HUES48 (cell line): ENCODE results near the gene P2RY11.

Source experiments
- H3K27ac ChIP-seq: one replicate; pipeline ENCODE4 v1.7.0; 2013; ENCODE audit warnings: low read depth, low read length, inconsistent platforms
- H3K27me3 ChIP-seq: 2 replicates; pipeline ENCODE4 v1.6.1; 2013; ENCODE audit warnings: mild to moderate bottlenecking, low read length; ENCODE audit not compliant: control insufficient read depth, insufficient read depth
- H3K36me3 ChIP-seq: 2 replicates; pipeline ENCODE4 v1.6.1; 2013; ENCODE audit warnings: low read length; ENCODE audit not compliant: control insufficient read depth, insufficient read depth
- H3K4me1 ChIP-seq: 2 replicates; pipeline ENCODE4 v1.6.1; 2013; ENCODE audit warnings: mild to moderate bottlenecking, low read length; ENCODE audit not compliant: control insufficient read depth, insufficient read depth
- H3K4me3 ChIP-seq: 2 replicates; pipeline ENCODE4 v1.5.1; 2013; ENCODE audit warnings: mild to moderate bottlenecking, low read depth, low read length
- H3K9ac ChIP-seq: 2 replicates; pipeline ENCODE4 v1.6.1; 2013; ENCODE audit warnings: mild to moderate bottlenecking, low read depth, low read length, moderate library complexity
- H3K9me3 ChIP-seq: 2 replicates; pipeline ENCODE4 v1.6.1; 2013; ENCODE audit warnings: low read length; ENCODE audit not compliant: control insufficient read depth, insufficient read depth

P2RY11 gene, protein sequence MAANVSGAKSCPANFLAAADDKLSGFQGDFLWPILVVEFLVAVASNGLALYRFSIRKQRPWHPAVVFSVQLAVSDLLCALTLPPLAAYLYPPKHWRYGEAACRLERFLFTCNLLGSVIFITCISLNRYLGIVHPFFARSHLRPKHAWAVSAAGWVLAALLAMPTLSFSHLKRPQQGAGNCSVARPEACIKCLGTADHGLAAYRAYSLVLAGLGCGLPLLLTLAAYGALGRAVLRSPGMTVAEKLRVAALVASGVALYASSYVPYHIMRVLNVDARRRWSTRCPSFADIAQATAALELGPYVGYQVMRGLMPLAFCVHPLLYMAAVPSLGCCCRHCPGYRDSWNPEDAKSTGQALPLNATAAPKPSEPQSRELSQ

DNA sequence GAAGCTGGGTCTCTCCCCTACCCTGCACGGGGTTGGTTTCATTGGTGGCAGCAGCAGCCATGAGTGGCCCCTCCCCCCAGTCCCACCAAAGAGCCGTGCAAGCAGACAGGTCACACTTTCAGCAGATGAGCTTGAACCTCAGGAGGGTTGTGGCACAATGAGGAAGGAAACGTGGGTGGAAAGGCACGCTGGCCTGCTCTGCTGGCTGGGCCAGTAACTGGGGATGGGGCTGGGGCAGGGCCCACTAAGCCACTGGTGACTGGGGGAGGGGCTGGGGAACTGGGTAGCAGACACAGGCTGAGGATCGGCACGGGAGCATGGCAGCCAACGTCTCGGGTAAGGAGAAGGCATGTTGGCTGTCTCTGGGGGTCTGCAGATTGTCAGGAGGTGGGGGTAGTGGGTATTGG, at the start of gene P2RY11:
Gene P2RY11, plus strand, starts transcription at position 289 of the 407 bp plus-strand sequence. Its CDS starts 29 bp downstream, at position 318.
- Histone ChIP-seq H3K4me3 (no peak within 1 kb of the TSS), H3K27ac (peak within 1 kb of the TSS; percentile 26), H3K9me3 (no peaks in the 10 kb centered on the region), H3K36me3 (peaks cover 64% of the 10 kb centered on the region), H3K27me3 (no peaks in the 10 kb centered on the region), H3K4me1 (no peaks in the 10 kb centered on the region; the same call in 1 of the 2 replicates), H3K9ac (no peak within 1 kb of the TSS)

DNA sequence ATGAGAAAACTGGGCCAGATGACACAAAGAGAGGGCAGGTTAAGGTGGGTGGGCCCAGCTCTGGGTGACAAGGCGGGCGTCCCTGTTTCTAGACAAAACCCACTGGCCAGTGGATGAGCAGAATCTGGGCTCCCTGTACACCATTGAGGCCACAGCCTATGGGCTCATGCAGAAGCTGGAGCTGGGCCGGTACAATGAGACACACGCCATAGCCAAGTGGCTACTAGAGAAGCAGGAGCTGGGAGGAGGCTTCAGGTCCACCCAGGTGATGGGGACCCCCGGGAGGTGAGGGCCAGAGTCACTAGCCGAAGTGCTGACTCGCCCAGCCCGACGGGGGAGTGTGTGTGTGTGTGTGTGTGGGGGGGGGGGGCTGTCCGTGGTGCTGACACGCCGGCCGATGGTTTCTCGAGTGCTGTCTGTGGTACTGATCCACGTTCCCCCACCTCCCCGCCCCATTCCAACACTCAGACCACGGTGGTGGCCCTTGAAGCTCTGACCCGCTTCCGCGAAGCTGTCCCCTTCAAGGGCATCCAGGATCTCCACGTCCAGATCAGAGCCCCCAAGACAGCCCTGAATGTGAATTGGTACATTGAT, 49.7 kb upstream of the P2RY11 start:
- Histone ChIP-seq H3K27me3 (no peaks in the 10 kb centered on the region), H3K9me3 (no peaks in the 10 kb centered on the region), H3K4me3 (no peak overlapping the region), H3K36me3 (no peaks in the 10 kb centered on the region), H3K27ac (no peak overlapping the region), H3K9ac (no peak overlapping the region), H3K4me1 (no peaks in the 10 kb centered on the region)

DNA sequence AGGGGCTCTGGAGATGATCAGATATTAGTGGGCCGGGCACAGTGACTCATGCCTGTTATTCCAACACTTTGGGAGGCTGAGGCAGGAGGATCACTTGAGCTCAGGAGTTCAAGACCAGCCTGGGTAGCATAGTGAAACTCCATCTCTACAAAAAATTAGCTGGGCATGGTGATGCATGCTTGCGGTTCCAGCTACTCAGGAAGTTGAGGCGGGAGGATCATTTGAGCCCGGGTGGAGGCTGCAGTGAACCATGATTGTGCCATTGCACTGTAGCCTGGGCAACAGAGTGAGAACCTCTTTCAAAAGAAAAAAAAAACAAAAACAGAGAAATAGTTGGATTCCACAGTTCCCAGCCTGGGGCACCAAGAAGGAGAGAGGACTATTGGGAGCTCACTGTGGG, 43.3 kb upstream of the P2RY11 start:
- H3K9me3 ChIP-seq, result no peaks in the 10 kb centered on the region
- no peaks in the 10 kb centered on the region for H3K27me3 ChIP-seq
- no peaks in the 10 kb centered on the region for H3K36me3 ChIP-seq
- no peak overlapping the region for H3K27ac ChIP-seq
- H3K9ac ChIP-seq, result no peak overlapping the region
- H3K4me3 ChIP-seq, result no peak overlapping the region
- no peaks in the 10 kb centered on the region for H3K4me1 ChIP-seq

DNA sequence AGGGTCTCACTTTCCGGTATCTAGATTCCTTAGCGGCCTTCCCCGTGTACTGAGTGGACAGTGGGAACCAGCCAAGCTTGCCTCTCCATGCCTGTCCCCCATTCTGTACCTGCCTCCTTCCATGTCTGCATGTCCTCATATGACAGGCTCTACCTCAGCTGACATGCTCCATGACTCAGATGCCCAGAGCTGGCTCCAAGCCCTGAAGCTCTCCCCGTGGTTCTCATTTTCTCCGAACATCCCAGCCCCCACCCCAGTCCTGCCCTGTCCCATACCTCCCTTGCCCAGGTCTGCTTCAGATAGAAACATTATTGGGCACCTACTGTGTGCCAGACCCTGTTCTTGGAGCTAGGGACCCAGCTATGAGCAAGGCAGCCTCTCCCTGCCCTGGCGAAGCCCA, 42.4 kb upstream of the P2RY11 start:
- Histone ChIP-seq H3K4me3 (no peak overlapping the region), H3K9me3 (peaks cover 5% of the 10 kb centered on the region), H3K27me3 (no peaks in the 10 kb centered on the region), H3K27ac (no peak overlapping the region), H3K36me3 (no peaks in the 10 kb centered on the region), H3K4me1 (no peaks in the 10 kb centered on the region), H3K9ac (no peak overlapping the region)

DNA sequence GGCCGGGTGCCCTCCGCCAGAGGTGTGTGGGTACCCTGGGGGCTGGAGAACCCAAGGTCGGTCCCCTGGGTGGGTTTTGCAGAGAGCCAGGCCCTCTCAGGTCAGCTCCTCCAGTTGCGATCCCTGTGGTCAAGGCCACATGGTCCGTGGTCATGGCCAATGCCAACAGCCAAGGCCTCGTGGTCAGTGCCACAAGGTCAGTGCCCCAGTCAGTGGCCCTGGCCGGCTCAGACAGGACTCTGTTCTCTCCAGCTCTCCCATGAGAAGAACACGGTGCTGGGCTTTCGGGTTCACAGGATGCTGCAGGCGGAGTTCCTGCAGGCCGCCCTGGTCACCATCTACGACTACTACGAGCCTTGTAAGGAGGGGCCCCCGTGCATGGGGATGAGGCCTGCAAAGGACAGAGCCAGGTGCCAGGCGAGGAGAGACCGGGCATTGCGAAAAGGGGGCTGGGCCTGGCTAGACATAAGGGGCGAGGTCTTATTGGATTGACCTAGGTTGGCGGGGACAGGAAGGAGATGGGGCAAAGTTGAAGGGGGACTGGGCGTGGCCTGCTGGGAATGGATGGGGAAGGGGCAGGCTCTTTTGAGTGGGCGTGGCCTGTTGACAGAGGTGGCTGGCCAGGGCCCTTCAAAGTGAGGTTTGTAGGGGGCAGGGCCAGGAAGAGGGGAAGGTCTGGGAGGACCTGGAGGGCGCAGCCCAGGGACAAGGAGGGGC, 40.6 kb upstream of the P2RY11 start:
- peaks cover 9% of the 10 kb centered on the region for H3K9me3 ChIP-seq
- H3K27me3 ChIP-seq, result no peaks in the 10 kb centered on the region
- H3K4me1 ChIP-seq, result no peaks in the 10 kb centered on the region
- no peak overlapping the region for H3K9ac ChIP-seq
- no peak overlapping the region for H3K27ac ChIP-seq
- H3K36me3 ChIP-seq, result no peaks in the 10 kb centered on the region
- H3K4me3 ChIP-seq, result no peak overlapping the region

DNA sequence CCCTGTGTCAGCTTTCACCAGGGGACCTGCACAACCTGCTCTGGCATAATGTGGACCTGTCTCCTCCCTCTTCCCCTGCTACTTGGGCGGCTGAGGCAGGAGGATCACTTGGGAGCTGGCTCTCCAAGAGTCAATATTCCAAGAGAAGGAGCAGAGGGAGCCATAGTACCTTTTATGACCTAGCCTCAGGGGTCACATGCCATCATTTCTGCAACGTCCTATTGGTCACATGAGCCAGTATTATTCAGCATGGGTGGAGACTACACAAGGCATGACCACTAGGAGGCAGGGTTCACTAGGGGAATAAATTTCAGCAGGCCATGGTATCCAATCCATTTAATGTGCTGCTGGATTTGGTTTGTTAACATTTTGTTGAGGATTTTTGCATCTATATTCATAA, 37.3 kb upstream of the P2RY11 start:
- H3K9ac ChIP-seq, result no peak overlapping the region

DNA sequence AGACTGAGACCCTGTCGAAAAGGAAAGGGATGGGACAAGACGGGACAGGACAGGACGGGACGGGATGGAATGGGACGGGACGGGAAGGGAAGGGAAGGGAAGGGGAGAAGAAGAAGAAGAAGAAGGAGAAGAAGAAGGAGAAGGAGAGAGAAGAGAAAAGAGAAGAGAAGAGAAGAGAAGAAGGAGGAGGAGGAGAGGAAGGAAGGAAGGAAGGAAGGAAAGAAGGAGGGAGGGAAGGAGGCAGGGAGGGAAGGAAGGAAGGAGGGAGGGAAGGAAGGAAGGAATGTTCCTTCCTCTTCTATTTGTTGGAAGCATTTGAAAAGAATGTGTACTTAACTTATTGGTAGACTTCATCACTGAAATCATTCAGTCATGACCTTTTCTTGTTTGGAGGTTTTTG, 35.0 kb upstream of the P2RY11 start:
- Histone ChIP-seq H3K9ac (no peak overlapping the region), H3K4me3 (no peak overlapping the region), H3K27ac (no peak overlapping the region), H3K27me3 (no peaks in the 10 kb centered on the region), H3K9me3 (peaks cover 9% of the 10 kb centered on the region), H3K36me3 (no peaks in the 10 kb centered on the region), H3K4me1 (no peaks in the 10 kb centered on the region)

More for the DNA sequence above, 37.3 kb upstream of the P2RY11 start:
- Histone ChIP-seq H3K4me1 (no peaks in the 10 kb centered on the region), H3K9me3 (peaks cover 9% of the 10 kb centered on the region), H3K27me3 (no peaks in the 10 kb centered on the region), H3K4me3 (no peak overlapping the region), H3K27ac (no peak overlapping the region), H3K36me3 (no peaks in the 10 kb centered on the region)

DNA sequence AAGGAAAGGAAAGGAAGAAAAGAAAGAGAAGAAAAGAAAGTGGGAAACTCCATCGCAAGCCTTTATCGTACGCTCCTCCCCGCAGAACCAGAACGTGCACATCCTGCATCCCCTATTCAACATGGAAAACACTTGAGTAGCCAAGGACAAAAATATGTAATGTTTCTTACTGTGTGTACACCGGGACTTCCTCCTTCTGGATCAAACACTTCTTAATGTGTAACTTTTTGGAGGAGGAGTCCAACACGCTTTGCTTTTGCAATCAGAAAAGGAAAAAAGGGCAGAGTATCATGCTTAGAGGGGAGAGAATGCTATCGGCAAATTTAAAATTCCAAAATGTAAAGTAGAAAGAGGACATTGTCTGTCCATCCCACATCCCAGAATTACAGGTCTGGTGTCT, 33.2 kb upstream of the P2RY11 start:
- Histone ChIP-seq H3K9ac (no peak overlapping the region), H3K4me1 (no peaks in the 10 kb centered on the region), H3K9me3 (peaks cover 9% of the 10 kb centered on the region), H3K27me3 (no peaks in the 10 kb centered on the region), H3K4me3 (no peak overlapping the region), H3K36me3 (no peaks in the 10 kb centered on the region), H3K27ac (no peak overlapping the region)

DNA sequence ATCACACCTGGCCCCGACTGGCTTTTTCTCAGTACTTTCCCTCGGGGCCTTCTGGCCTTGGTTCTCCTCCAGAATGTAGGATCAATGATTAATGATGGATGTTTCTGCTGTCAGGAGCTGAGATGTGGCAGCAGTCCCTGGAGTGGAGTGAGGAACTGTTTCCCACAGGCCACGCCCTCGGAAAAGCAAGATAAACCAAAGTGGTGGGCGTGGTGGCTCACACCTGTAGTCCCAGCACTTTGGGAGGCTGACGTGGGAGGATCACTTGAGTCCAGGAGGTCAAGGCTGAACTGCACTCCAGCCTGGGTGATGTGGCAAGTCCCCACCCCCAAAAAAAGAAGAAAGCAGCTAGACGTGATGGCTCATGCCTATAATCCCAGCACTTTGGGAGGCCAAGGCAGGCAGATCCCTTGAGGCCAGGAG, 32.5 kb upstream of the P2RY11 start:
- Histone ChIP-seq H3K9ac (no peak overlapping the region), H3K27me3 (no peaks in the 10 kb centered on the region), H3K4me3 (no peak overlapping the region), H3K36me3 (no peaks in the 10 kb centered on the region), H3K27ac (no peak overlapping the region), H3K9me3 (peaks cover 4% of the 10 kb centered on the region; the same call in 1 of the 2 replicates), H3K4me1 (no peaks in the 10 kb centered on the region)

DNA sequence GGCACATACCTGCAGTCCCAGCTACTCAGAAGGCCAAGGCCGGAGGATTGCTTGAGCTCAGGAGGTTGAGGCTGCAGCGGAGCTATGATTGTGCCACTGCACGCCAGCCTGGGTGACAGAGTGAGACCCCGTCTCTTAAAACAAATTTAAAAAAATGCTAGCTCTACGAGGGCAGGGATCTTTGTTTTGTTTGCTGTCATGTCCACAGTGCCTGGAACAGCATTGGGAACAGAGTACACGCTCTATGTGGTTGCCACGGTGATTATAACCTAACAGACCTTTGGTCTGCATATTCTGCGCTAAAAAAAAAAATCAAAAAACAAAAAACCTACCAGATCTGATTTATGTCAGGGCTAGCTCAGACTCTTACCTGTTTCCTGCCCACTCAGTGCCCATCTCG, 27.6 kb upstream of the P2RY11 start:
- Histone ChIP-seq H3K4me1 (peaks cover 3% of the 10 kb centered on the region; the same call in 1 of the 2 replicates), H3K27me3 (no peaks in the 10 kb centered on the region), H3K9me3 (no peaks in the 10 kb centered on the region), H3K4me3 (no peak overlapping the region), H3K9ac (no peak overlapping the region), H3K27ac (no peak overlapping the region), H3K36me3 (no peaks in the 10 kb centered on the region)

DNA sequence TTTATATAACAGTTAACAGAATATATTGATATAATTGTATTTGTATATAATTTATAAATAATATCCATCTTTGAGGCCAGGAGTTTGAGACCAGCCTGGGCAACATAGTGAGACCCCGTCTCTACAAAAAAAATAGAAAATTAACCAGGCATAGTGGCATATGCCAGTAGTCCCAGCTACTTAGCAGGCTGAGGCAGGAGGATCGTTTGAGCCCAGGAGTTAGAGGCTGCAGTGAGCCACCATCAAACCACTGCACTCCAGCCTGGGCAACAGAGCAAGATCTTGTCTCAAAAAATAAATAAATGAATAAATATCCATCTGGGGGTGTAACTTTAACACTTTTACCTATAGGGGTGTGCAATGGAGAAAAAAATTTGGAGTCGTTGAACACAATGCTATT, 26.7 kb upstream of the P2RY11 start:
- Histone ChIP-seq H3K4me1 (peaks cover 3% of the 10 kb centered on the region; the same call in 1 of the 2 replicates), H3K27me3 (no peaks in the 10 kb centered on the region), H3K36me3 (no peaks in the 10 kb centered on the region)

More for the DNA sequence above, 26.7 kb upstream of the P2RY11 start:
- Histone ChIP-seq H3K4me3 (no peak overlapping the region), H3K27ac (no peak overlapping the region), H3K9ac (no peak overlapping the region), H3K9me3 (no peaks in the 10 kb centered on the region)
